Measurements from ENCODE around the gene RANBP2.
"Not testable (repeated sequence)": the region's sequence is repeated elsewhere in the genome, so short reads cannot be mapped to it uniquely, and the experiment has no call there.

Gene RANBP2

DNA sequence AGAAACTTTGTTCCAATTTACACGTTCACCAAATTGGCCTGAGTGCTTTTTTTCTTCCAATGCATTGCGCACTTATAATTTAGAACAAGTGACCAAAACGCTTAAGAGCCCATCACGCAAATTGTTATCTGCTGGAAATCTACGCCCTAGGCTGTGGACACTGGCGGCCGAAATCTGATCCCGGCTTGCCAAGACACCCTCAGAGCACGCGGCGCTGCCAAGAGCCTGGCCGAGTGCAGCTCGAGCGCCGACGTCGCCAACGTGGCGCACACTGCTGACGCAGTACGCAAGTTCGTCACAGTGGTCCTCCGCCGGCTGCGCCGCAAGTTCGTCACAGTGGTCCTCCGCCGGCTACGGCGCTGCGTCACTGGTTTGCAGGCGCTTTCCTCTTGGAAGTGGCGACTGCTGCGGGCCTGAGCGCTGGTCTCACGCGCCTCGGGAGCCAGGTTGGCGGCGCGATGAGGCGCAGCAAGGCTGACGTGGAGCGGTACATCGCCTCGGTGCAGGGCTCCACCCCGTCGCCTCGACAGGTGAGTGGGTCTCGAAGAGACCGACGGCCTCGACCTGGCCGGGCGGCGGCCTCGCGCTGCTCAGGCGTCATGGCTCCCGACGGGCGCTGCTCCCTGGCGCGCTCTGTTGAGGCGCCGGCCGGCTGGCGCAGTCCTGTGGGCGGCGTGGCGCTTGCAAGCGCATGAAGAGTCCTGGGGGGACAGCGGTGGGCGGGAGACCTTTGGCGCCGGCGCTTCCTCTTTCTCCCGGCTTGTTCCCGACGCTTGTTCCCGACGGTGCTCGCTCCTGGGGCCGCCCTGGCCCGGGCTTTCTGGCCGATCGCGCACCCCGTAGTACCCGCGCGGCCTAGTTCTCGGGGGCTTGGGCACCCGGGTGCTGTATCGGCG is at the start of gene RANBP2:
Gene RANBP2, plus strand, starts transcription at position 334 of the 896 bp plus-strand sequence. Its CDS starts 125 bp downstream, at position 459.
- peak; percentile 89 for DNase-seq (ENCODE audit: low read depth)

DNA sequence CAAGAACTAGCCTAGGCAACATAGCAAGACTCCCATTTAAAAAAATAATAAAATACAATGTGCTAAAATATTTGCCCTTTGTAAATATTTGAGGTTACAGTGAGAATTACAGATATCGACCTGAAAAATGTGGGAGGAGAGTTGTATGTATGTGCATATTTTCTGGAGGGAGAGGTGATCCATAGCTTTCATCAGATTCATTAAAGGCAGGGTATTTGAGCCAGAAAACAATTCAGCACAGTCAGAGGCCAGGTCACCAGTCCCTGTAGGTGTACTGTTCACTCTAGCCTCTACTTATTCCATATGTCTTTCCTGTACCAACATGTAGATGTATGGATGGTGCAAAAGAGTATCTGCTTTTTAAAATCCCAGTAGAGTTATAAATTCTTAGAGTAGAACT is 49.0 kb upstream of the RANBP2 start:
- DNase-seq (ENCODE audit: low read depth), result not testable (repeated sequence)

DNA sequence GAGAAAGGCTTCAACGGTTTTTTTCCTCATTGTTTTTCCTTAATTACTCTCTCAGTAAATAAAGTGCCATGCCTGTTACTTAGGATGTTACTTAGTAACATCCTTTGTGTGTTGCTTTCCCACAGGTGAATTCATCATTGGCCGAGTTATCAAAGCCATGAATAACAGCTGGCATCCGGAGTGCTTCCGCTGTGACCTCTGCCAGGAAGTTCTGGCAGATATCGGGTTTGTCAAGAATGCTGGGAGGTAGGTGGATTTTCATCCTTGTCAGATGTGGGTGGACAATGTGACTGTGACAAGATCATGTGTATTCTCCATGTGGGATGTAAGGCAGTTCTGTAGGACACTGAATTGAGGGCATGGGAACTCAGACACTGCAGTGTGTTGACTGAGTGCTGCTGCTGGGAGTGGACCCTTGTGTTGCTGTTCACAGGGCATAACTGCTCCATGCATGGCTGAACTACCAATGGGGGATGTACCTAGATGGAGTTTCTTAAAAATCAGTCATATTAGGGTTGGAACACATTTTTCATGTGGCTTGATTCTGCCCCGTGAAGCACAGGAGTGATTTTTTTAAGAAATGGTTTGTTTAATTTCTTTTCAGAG is 47.0 kb upstream of the RANBP2 start:
- DNase-seq (ENCODE audit: low read depth), result not testable (repeated sequence)

DNA sequence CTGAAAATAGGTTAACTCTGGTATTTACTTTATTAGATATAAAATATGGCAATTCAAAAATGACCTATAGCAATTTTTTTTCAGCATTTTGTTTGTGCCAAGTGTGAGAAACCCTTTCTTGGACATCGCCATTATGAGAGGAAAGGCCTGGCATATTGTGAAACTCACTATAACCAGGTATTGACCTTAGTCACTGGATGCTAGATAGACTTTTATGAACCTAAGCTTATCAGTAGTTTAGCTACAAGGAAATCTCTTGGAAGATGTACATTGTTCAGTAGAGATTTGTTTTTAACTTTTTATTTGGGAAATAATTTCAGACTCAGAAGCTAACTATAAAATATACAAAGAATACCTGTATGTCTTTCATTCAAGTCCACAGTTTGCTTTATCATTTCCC is 42.8 kb upstream of the RANBP2 start:
- not testable (repeated sequence) for DNase-seq (ENCODE audit: low read depth)

DNA sequence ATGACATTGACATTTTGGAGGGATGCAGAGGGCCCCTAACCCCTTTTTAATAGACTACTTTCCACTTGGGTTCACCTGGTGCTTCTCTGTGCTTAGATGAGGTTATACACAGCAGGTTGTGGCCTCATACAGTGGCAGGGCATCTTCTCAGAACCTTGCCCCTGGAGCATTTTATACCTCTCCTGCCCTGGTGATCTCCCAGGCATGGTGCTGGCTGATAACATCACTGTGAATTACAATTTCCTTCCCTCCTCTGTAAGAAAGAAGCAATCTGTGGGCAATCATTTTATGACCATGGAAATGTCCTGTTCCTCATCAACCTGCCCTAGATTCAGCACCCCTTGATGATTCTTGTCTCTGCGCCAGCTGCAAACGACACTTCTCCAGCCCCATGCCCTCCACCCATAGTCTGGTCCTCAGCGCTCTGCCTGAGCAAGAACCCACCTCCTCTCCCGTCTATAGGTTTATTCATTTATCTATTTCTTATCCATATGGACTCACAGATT is 42.0 kb upstream of the RANBP2 start:
- DNase-seq (ENCODE audit: low read depth), result not testable (repeated sequence)

DNA sequence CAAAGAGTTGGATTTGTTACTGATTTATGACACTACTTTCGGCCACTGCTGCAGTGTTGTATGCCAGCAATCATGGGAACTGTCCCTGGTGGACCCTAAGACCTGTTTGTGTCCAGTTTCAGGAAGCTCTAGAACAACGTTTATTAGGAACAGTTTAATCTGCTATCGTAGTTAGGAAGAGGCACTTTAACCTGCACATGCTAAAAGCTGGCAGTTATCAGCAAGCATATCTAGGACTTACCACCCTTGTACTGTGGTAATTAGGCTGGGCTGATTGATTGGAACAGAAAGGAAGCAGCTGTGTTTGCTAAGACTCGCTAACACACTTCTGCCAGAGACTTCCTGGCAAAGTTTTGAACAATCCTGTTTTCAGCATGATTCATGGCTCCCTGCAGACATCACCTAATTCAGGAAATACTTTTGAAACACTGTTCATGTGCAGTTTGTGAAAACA is 41.1 kb upstream of the RANBP2 start:
- DNase-seq (ENCODE audit: low read depth), result not testable (repeated sequence)

DNA sequence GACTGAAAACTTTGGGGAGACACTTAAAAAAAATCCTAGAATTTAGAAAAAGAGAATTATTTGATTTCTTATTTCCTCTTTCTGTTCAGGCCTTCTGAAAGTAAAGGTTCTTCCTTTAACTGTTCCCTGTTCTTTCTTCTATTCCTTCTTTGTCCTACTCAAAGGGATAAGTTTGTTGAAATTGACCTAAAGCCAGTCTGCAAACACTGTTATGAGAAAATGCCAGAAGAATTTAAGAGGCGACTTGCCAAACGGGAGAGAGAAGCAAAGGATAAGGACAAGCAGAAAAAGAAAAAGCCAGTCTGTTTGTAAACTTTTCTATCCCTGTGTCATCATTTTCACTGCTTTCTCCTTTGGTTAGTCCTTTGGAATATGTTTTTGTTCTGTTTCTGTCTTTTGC is 38.5 kb upstream of the RANBP2 start:
- DNase-seq (ENCODE audit: low read depth), result not testable (repeated sequence)

DNA sequence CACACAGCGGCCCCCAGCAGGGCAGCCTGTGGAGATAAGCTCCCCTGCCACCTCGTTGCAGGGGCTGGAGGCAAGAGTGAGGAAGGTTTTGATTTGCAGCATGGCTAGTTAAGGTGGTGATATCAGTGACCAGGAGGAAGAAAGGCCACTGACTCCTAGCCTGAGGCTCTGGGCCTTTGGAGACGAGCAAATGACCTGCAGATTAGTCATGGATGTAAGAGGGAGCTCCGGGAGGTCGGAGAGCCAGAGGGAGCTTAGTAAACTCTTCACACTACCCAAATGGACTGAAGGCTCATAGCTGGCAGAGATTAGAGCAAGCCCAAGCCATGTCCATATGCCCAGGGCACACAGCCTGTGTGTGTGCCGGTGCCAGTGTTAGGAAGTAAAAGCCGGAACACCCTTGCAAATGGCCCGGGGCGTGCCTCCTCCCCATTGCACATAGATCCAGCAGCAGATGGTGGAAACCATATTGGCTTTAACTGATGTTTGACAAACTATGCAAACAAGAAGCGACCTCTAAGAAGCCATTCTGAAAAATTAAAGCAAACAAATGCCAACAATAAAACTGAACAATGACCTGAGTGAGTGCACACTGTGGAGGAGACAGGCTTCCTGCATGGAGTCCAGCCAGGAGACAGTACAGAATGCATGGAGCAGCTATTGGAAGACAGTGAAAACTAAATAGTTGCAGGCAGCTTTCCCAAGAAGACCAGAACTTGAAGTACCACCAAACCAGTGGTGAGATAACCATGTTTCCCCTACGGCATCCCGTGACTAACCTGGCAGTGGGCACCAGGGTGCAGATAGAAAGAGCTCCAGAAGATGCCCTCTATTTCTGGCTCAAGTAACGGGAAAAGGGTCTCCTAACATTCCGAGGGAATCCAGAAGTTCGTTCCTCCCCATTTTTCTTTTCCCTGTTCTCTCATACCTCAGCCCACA is 30.2 kb upstream of the RANBP2 start:
- not testable (repeated sequence) for DNase-seq (ENCODE audit: low read depth)

DNA sequence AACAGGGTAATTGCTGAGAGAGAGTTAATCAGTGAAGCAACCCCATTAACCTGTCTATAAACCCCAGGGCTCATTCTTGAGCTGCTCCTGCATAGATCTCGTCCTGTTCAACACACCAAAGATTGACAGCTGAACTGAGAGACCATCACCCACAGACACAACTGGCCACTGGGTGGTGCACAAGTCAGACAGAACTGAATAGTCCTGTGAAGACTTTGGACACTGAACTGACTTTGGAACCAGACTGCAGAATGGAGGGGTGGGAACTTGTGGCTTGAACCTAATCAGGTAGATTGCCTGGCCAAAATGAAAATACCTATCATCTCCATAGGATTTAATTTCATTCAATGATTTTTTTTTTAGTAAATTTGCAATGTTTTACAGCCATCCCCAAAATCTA is 29.3 kb upstream of the RANBP2 start:
- DNase-seq (ENCODE audit: low read depth), result not testable (repeated sequence)

DNA sequence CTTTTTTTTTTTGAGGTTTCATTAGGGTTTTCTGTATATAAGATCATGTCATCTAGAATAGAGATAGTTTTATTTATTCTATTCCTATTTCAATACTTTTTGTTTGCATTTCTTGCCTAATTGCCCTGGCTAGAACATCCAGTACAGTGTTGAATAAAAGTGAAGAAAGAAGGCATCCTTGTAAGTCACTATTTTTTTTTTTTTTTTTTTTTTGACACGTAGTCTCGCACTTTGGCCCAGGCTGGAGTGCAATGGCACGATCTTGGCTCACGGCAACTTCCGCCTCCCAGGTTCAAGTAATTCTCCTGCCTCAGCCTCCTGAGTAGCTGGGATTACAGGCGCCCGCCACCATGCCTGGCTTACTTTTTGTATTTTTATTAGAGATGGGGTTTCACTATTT is 27.8 kb upstream of the RANBP2 start:
- no peak for DNase-seq (ENCODE audit: low read depth)

DNA sequence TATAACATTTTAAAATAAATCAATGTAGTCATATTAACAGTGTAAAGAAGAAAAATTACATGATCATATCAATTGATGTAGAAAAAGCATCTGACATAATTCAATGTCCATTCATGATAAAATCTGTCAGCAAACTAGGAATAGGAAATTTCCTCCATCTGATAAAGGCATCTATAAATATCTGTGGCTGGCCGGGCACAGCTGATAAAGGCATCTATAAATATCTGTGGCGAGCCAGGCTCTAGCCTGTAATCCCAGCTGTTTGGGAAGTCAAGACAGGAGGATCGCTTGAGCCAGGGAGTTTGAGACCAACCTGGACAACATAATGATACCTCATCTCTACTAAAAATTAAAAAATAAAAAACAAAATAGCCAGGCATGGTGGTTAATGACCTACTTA is 18.1 kb upstream of the RANBP2 start:
- DNase-seq (ENCODE audit: low read depth), result no peak

DNA sequence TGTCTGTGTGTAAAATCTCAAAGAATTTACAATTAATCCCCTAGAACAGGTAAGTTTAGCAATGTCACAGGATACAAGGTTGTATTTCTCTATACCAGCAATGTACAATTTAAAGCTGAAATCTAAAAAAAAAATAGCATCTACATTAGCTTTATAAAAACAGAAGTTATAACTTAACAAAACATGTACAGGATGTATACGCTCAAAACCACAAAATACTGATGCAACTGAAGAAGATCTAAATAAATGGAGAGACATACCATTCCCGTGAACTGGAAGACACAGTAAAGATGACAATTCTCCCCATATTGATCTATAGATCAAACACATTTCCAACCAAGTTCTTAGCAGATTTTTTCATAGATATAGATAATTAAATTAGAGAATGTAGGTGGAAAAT is 17.5 kb upstream of the RANBP2 start:
- DNase-seq (ENCODE audit: low read depth), result no peak

DNA sequence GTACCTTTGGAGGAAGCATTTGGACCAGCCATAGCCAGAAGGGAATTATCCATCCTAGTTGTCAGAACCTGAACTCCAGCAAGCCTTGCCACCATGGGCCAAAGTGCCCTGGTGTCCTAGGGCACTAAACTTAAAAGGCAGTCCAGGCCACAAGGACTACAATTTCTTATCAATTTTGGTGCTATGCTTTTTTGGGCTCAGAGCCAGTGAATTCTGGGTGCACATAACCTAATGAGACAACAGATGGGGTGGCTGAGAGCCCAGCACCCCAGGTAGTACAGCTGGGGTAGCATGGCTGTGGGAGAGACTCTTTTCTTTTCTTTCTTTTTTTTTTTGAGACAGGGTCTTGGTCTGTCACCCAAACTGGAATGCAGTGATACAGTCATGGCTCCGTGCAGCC is 14.4 kb upstream of the RANBP2 start:
- no peak for DNase-seq (ENCODE audit: low read depth)

DNA sequence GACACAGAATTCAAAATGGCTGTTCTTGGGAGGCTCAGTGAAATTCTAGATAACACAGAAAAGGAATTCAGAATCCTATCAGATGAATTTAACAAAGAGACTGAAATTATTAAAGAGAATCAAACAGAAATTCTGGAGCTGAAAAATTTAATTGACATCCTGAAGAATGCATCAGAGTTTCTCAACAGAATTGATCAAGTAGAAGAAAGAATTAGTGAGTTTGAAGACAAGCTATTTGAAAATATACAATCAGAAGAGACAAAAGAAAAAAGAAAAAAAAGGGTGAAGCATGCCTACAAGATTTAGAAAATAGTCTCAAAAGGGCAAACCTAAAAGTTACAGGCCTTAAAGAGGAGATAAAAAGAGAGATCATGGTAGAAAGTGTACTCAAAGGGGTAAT is 12.0 kb upstream of the RANBP2 start:
- DNase-seq (ENCODE audit: low read depth), result no peak

DNA sequence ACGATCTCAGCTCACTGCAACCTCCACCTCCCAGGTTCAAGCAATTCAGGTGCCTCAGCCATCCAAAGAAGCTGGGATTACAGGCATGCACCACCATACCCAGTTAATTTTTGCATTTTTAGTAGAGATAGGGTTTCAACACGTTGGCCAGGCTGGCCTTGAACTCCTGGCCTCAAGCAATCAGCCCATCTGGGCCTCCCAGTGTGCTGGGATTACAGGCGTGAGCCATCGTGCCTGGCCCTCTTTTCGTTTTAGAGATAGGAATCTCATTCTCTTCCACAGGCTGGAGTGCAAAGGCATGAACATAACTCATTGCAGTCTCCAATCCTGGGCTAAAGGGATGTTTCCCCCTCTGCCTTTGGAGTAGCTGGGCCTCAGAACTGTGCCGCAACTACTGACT is 2.3 kb upstream of the RANBP2 start:
- not testable (repeated sequence) for DNase-seq (ENCODE audit: low read depth)

DNA sequence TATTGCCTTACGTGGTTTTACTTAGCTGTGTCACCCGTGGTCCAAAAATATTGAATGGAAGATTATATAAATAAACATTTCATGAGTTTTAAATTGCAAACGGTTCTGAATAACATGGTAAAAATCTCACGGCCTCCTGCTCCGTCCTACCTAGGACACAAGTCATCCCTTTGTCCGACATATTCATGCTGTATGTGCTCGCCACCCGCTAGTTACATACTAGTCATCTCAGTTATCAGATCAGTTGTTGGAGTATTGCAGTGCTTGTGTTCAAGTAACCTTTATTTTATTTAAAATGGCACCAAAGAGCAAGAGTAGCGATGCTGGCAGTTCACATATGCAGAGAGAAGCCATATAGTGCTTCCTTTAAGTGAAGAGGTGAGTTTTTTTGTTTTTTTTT is 6.8 kb downstream of the RANBP2 start:
- not testable (repeated sequence) for DNase-seq (ENCODE audit: low read depth)

DNA sequence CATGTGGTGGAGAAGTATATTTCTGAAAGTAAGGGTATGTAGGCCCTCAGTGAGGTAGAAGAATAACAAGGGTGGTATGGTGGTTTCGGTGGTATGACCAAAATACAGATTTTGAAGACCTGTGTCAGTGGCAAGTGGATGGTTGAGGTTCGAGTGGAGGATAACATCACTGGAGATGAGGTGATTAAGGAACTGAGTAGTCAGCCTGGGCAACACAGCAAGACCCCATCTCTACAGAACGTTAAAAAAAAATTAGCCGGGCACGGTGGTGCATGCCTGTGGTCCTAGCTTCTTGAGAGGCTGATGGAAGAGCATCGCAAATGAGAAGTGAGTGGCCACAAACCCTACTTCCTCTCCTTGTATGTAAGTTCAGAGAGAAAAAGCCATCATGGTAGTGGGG is 15.4 kb downstream of the RANBP2 start:
- DNase-seq (ENCODE audit: low read depth), result not testable (repeated sequence)

DNA sequence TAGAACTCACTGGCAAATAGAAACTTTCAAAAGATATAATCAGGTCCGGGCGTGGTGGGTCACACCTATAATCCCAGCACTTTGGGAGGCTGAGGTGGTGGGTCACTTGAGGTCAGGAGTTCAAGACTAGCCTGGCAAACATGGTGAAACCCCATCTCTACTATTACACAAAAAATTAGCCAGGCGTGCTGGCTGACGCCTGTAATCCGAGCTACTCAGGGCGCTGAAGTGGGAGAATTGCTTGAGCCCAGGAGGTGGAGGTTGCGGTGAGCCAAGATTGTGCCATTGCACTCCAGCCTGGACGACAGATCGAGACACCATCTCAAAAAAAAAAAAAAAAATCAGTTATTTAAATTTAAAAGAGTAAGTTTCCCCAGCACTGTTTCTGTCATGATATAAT is 38.7 kb downstream of the RANBP2 start:
- DNase-seq (ENCODE audit: low read depth), result not testable (repeated sequence)

DNA sequence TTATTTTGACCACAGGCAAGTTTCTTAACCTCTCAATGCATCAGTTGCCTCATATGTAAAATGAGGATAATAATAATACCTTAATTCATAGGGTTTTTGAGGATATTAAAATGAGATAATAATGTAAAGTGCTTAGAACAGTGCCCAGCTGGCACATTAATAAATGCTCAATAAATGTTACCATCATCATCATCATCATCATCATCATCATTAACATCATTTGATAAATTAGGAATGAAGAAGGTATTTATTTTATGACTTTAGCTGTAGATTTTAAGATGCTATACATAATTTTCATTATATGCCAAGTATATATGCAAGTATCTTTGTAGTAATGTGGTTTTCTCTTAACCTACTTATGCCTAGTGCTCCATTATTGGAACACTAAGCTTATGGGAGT is 43.3 kb downstream of the RANBP2 start:
- DNase-seq (ENCODE audit: low read depth), result not testable (repeated sequence)

DNA sequence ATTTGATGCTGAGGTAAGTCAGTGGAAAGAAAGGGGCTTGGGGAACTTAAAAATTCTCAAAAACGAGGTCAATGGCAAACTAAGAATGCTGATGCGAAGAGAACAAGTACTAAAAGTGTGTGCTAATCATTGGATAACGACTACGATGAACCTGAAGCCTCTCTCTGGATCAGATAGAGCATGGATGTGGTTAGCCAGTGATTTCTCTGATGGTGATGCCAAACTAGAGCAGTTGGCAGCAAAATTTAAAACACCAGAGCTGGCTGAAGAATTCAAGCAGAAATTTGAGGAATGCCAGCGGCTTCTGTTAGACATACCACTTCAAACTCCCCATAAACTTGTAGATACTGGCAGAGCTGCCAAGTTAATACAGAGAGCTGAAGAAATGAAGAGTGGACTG is 47.4 kb downstream of the RANBP2 start:
- not testable (repeated sequence) for DNase-seq (ENCODE audit: low read depth)

DNA sequence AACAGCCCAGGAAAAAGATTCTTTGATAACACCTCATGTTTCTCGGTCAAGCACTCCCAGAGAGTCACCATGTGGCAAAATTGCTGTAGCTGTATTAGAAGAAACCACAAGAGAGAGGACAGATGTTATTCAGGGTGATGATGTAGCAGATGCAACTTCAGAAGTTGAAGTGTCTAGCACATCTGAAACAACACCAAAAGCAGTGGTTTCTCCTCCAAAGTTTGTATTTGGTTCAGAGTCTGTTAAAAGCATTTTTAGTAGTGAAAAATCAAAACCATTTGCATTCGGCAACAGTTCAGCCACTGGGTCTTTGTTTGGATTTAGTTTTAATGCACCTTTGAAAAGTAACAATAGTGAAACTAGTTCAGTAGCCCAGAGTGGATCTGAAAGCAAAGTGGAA is 48.6 kb downstream of the RANBP2 start:
- not testable (repeated sequence) for DNase-seq (ENCODE audit: low read depth)

DNA sequence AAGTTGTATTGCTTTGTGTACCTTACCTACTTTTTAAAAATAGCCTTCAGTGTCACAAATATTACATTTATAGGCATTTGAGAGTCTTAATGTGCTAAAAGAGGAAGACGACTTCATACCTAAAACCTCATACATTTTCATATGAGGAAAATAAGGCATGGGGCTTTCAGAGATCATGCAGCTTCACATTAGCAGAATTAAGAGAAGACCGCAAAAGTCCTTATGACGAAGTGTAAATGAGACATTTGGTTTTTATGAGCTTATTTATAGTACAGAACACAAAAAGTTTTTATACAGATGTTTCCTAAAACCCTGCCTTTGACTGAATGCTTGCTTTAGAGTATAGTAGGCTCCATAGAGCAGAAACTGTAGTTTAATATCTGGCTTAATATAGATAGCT is 57.2 kb downstream of the RANBP2 start:
- no peak for DNase-seq (ENCODE audit: low read depth)
